Psoas muscle (tissue), 8 donors: Measurements from ENCODE around the gene ZC2HC1B. TPM values are rescaled to one million over a fixed set of nuclear protein-coding genes. Genes with fewer than 3 reads are reported as not detected.

Source experiments
- ATAC-seq, 4 donors: fragments of 200-7000 bp; cut with Tn5 transposase; one replicate each; pipeline ENCODE4 v1.9.1; 2020; ENCODE audit warnings: moderate library complexity in 3 of 4, mild to moderate bottlenecking in 2 of 4
- DNase-seq, 2 donors: peaks; one replicate each; pipeline ENCODE4 v3.0.0-alpha.2; 2020
- H3K27ac ChIP-seq: fragments of 200-600 bp; one replicate; pipeline ENCODE4 v1.8.0; 2022
- H3K27me3 ChIP-seq, 3 donors: fragments of 200-600 bp in 1 of 3; one replicate each; pipeline versions ENCODE4 v1.6.1 to v1.8.0; 2013 to 2022; ENCODE audit warnings: low read length in 2 of 3, mild to moderate bottlenecking in 2 of 3, moderate library complexity in 1 of 3; ENCODE audit not compliant: insufficient read depth in 3 of 3
- H3K36me3 ChIP-seq, 2 donors: fragments of 200-600 bp in 1 of 2; one replicate each; pipeline versions ENCODE4 v1.6.1 to v1.8.0; 2013 to 2022; ENCODE audit warnings: low read depth in 1 of 2, mild to moderate bottlenecking in 1 of 2, moderate library complexity in 1 of 2; ENCODE audit not compliant: insufficient read depth in 1 of 2
- H3K4me1 ChIP-seq: fragments of 200-600 bp; one replicate; pipeline ENCODE4 v1.8.0; 2022
- H3K4me3 ChIP-seq: fragments of 200-600 bp; one replicate; pipeline ENCODE4 v1.8.0; 2022; ENCODE audit warnings: mild to moderate bottlenecking
- H3K9me3 ChIP-seq: fragments of 200-600 bp; one replicate; pipeline ENCODE4 v1.8.0; 2022
- WGBS, 3 donors: extraction: QIAGEN DNeasy Blood & Tissue Kit; methylation state at CpG; one replicate each; pipeline versions ENCODE4 v1.1.6 to v1.1.7; 2013; 5-methylcytosine and 5-hydroxymethylcytosine counted together
- intact Hi-C, 2 donors: fragments of 100-400 bp; cut with DNase I; formaldehyde crosslinking; loops; one replicate each; pipeline versions ENCODE4 v1.11.0 to v1.14.2; 2022
- polyA plus RNA-seq, 3 donors: library from polyadenylated mRNA; stranded (reverse); fragments of 200-250 nt; gene quantifications; one replicate each; pipeline ENCODE4 v1.2.3, GENCODE V29; 2013
- total RNA-seq, 4 donors: library from RNA; stranded (reverse); fragmentation: NEBNext Ultra II Directional in 2 of 4; extraction: Animal tissue kit (Norgen Biotek cat#: 25700) in 2 of 4; gene quantifications; one replicate each; pipeline versions ENCODE4 v1.2.1 to v1.2.4, GENCODE V29; 2021 to 2023
- TF ChIP-seq, protein P1 (sequence below): fragments of 200-600 bp; IDR thresholded peaks from one replicate; pipeline ENCODE4 v1.8.0; 2022; ENCODE audit warnings: antibody characterized with exemption
- donor health status: healthy with polysubstance abuse.
- donor health status: DM: no; HTN: no; CAD: no; lungs with moderate emphysema.
- donor health status: Bipolar disorder and iron deficiency.
- donor health status: healthy.
- donor health status: DM: yes; HTN: yes; CAD: no.
- donor health status: DM: no; HTN: no; CAD: no.
- donor health status: DM: no; HTN: no; CAD: no.
- donor health status: DM: yes; HTN: yes; CAD: no.

The ZC2HC1B gene
- total and polyA plus RNA-seq, 7 donors: 0.56 TPM; not detected in 6

DNA sequence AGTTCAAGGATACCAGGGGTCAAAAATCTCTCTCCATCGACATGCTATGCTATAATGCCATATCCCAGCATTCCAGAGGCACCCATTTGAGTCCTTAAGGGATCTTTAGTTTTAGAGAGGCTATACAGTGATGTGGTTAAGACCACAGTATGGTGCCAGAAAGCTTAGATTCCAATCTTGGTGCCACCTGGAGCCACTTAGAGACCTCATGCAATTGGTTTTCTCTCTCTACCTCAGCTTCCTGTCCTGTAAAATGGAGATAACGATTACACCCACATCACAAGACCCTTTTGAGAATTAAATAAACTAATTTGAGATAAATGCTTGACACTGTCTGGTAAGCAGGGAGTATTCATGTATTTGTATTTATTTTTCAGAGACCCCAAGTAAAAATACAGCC is 104.8 kb downstream of the ZC2HC1B start:
- DNase-seq (no peak), ATAC-seq (no peak)
- intact Hi-C loops: no loop called here
- H3K27ac ChIP-seq: no peak overlapping the region
- H3K36me3 ChIP-seq: no peaks in the 10 kb centered on the region
- WGBS, 3 donors: 59 to 65% (median 60%) methylated on average over 2 of the region's 2 CpGs
- no peaks in the 10 kb centered on the region for H3K27me3 ChIP-seq
- H3K4me3 ChIP-seq: no peak overlapping the region
- TF ChIP-seq, protein P1, sequence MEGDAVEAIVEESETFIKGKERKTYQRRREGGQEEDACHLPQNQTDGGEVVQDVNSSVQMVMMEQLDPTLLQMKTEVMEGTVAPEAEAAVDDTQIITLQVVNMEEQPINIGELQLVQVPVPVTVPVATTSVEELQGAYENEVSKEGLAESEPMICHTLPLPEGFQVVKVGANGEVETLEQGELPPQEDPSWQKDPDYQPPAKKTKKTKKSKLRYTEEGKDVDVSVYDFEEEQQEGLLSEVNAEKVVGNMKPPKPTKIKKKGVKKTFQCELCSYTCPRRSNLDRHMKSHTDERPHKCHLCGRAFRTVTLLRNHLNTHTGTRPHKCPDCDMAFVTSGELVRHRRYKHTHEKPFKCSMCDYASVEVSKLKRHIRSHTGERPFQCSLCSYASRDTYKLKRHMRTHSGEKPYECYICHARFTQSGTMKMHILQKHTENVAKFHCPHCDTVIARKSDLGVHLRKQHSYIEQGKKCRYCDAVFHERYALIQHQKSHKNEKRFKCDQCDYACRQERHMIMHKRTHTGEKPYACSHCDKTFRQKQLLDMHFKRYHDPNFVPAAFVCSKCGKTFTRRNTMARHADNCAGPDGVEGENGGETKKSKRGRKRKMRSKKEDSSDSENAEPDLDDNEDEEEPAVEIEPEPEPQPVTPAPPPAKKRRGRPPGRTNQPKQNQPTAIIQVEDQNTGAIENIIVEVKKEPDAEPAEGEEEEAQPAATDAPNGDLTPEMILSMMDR: no peak
- H3K4me1 ChIP-seq: no peaks in the 10 kb centered on the region
- H3K9me3 ChIP-seq: no peaks in the 10 kb centered on the region

DNA sequence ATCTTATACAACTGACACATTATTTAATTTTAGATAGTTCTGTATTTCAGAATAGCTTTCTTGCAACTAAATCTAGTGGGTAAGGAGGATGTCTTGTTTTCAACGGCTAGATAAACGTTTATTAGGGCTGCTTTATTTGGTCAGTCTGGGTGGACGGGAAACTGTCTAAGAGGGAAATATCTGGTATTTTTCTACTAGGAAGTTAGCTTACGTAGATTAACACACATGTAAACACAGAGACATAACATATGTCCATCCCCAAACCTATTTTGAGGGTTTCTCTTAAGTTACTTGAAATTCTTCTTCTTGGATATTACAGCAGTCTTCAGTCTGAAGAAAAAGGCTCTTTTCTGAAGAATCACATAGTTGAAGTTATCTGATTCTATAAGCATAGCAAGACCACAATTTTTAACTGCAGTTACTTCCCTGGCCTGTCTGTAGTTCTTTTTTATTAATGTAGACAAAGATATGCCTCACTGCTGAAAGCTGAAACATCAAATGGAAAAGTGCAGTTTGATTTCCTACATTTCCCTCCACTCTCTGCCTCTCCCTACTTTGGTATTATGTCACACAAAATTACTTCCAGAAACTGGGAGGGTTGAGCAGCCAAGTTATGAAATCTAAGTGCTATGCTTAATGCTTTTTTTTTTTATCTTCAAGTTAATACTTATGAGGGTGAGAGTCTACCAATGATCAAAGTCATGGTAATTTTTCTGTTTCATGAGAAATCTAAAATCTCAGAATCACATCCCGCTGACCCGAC is 106.4 kb downstream of the ZC2HC1B start:
- TF ChIP-seq, protein P1: no peak
- Histone ChIP-seq H3K27me3 (no peaks in the 10 kb centered on the region), H3K36me3 (no peaks in the 10 kb centered on the region), H3K27ac (no peak overlapping the region), H3K4me1 (no peaks in the 10 kb centered on the region), H3K9me3 (no peaks in the 10 kb centered on the region), H3K4me3 (no peak overlapping the region)
- DNase-seq: no peak
- intact Hi-C loops: no loop called here
- WGBS, 3 donors: 67 to 78% (median 69%) methylated on average over 6 of the region's 6 CpGs
- ATAC-seq: no peak

DNA sequence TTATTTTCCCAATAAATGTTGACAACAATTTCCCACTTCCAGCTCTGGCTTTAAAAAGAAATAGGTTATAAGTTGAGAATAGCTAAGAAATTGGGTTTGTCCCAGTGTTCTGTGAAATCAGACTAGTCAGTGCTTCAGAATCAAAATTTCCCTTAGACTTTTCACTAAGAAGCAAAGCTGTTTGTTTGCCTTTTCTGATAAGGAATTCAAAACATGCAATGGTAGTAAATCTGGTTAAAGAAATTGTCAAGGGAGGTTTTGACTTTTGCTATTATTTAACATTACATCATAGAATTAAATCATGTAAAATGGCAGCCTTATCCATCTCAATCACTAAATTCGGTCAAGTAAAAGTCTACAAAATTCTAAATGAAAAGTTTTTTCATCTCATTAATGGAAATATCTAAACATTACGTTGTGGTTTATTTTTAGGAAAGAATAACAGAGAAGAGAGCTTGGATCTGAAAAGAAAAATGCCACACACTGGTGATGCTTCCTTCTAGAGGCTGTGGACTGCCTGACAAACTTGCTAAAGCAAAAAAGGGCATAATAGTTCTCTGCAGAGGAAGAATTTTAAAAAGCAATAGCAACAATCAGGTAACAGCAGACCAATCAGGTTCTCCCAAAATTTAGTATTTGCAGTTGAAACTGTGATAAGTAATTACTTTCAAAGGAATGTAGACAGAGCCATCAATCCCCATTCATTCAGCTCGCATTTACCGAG is 107.4 kb downstream of the ZC2HC1B start:
- Histone ChIP-seq H3K27me3 (no peaks in the 10 kb centered on the region), H3K4me3 (no peak overlapping the region), H3K36me3 (no peaks in the 10 kb centered on the region), H3K27ac (no peak overlapping the region), H3K9me3 (no peaks in the 10 kb centered on the region), H3K4me1 (no peaks in the 10 kb centered on the region)
- TF ChIP-seq, protein P1: no peak
- ATAC-seq (no peak), DNase-seq (no peak)
- intact Hi-C loops: no loop called here
- 45 to 57% (median 47%) methylated on average over 4 of the region's 4 CpGs for WGBS, 3 donors

DNA sequence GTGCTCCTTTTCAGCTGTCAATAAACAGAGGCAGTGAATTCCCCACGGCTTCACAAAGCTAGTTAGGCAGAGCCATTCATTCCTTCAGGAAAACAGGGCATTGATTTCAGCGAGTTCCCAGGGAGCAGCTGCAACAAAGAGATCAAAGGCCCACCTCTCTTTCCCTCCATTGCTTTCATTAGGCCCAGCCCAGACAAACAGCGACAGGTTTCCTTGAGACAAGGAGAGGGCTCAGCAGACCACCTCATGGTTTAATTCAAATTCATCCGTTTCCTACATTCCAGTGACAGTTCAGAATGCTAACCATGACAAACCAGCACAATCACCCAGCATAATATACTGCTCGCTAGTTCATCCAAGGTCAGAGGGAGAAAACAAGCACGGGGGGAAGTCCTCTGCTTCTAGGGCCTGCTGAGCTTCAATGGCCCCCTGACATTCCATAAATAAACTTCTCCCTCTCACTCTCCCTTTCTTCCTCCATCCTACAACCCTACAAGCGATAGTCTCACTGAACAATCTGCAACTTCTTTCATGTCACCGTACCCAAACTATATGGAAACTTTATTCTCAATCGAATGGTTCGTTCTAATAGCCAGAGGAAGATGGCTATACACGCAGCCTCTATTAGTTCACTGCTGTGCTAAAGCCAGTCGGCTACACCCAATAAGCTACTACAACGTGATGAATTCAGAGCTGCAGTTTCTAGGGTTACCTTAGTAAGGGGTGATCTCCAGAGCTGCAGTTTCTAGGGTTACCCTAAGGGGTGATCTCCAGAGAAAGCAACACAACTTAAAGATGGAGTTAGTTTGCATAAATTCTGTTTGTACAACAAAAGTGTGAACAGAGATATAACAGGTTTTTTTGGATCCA is 109.1 kb downstream of the ZC2HC1B start:
- ATAC-seq: no peak
- 48 to 53% (median 49%) methylated on average over 13 of the region's 13 CpGs for WGBS, 3 donors
- TF ChIP-seq, protein P1: no peak

More for the DNA sequence above, 109.1 kb downstream of the ZC2HC1B start:
- no peaks in the 10 kb centered on the region for H3K27me3 ChIP-seq
- intact Hi-C loops: no loop called here
- no peaks in the 10 kb centered on the region for H3K36me3 ChIP-seq
- H3K9me3 ChIP-seq: no peaks in the 10 kb centered on the region
- H3K27ac ChIP-seq: no peak overlapping the region
- no peak for DNase-seq
- no peak overlapping the region for H3K4me3 ChIP-seq
- no peaks in the 10 kb centered on the region for H3K4me1 ChIP-seq
